Gastroesophageal sphincter (tissue), 3 donors: ENCODE measurements around the gene ATP8A1.

ENCODE experiments used
- EP300 ChIP-seq: sonication (generic); formaldehyde crosslinking; IDR thresholded peaks from one replicate; pipeline ENCODE4 v1.6.1; 2017; ENCODE audit warnings: antibody characterized with exemption, mild to moderate bottlenecking
- TF ChIP-seq, protein P1 (sequence below), 4 experiments: fragments of 200-600 bp in 2 of 4; fragments of 450-650 bp in 2 of 4; sonication (generic) in 1 of 4; IDR thresholded peaks; one replicate each; pipeline ENCODE4 v1.5.1; 2017 to 2019; ENCODE audit warnings: antibody characterized with exemption in 4 of 4, mild to moderate bottlenecking in 2 of 4, moderate library complexity in 2 of 4

DNA sequence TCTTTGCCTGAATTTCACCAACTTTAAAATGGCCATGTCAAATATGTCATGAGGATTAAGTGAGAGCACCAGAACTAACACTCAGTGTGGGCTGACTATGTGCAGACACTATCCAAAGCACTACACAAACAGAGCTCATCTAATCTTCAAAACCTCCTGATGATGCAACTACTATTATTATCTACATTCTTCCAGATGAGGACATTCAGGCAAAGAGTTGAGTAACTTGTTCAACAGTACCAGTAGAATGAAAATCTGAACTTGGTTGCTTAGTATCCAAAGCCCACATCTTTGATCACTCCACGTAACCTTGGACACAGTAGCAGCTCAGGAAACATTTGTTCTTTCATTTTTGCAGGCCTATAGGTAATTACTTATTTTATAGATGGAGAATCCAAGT, 90.1 kb downstream of the ATP8A1 start:
- TF ChIP-seq, protein P1, sequence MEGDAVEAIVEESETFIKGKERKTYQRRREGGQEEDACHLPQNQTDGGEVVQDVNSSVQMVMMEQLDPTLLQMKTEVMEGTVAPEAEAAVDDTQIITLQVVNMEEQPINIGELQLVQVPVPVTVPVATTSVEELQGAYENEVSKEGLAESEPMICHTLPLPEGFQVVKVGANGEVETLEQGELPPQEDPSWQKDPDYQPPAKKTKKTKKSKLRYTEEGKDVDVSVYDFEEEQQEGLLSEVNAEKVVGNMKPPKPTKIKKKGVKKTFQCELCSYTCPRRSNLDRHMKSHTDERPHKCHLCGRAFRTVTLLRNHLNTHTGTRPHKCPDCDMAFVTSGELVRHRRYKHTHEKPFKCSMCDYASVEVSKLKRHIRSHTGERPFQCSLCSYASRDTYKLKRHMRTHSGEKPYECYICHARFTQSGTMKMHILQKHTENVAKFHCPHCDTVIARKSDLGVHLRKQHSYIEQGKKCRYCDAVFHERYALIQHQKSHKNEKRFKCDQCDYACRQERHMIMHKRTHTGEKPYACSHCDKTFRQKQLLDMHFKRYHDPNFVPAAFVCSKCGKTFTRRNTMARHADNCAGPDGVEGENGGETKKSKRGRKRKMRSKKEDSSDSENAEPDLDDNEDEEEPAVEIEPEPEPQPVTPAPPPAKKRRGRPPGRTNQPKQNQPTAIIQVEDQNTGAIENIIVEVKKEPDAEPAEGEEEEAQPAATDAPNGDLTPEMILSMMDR (IDR thresholded peaks at IDR 0.05), result no peak
- no peak for TF ChIP-seq EP300
